ENCODE results near the gene PCK1.

DNA sequence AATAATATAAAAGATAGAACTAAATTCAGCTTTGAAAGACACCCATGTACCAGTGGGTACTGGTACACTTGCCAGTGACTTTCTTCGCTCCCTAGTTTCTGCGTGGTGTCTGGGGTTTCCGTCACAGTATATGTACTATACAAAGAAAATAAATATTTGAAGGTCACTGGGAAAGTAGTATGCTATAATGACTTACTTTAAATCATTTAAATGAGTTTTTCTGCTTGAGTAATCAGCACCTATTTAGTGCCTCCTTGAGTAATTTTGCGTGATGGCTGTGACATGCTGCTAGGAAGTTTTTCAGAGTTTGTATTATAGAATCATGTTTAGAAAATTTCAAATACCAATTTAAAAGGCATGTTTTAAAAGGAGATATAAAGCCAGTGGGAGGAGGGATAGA lies 32.8 kb upstream of the PCK1 start:
- TF ChIP-seq, protein P1, sequence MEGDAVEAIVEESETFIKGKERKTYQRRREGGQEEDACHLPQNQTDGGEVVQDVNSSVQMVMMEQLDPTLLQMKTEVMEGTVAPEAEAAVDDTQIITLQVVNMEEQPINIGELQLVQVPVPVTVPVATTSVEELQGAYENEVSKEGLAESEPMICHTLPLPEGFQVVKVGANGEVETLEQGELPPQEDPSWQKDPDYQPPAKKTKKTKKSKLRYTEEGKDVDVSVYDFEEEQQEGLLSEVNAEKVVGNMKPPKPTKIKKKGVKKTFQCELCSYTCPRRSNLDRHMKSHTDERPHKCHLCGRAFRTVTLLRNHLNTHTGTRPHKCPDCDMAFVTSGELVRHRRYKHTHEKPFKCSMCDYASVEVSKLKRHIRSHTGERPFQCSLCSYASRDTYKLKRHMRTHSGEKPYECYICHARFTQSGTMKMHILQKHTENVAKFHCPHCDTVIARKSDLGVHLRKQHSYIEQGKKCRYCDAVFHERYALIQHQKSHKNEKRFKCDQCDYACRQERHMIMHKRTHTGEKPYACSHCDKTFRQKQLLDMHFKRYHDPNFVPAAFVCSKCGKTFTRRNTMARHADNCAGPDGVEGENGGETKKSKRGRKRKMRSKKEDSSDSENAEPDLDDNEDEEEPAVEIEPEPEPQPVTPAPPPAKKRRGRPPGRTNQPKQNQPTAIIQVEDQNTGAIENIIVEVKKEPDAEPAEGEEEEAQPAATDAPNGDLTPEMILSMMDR (IDR thresholded peaks at IDR 0.05), result no peak
- TF ChIP-seq POLR2AphosphoS5 (IDR thresholded peaks at IDR 0.05) (no peak), POLR2A (IDR thresholded peaks at IDR 0.05) (no peak)

Data from breast epithelium (tissue), 3 donors.